Suprapubic skin (tissue), 4 donors: ENCODE measurements around the gene NEUROD2. TPM values are rescaled to one million over a fixed set of nuclear protein-coding genes. Genes with fewer than 3 reads are reported as not detected.
A peak's percentile ranks its signal among the peaks of the same experiment; 100 is the strongest.

ENCODE experiments used
- DNase-seq, 2 donors: peaks; one replicate each; pipeline ENCODE4 v3.0.0-alpha.2; 2019; ENCODE audit warnings: low spot score in 2 of 2
- H3K27ac ChIP-seq: fragments of 200-600 bp; sonication (generic); one replicate; pipeline ENCODE4 v1.5.1; 2019
- H3K27me3 ChIP-seq: fragments of 200-600 bp; sonication (generic); one replicate; pipeline ENCODE4 v1.5.1; 2019
- H3K36me3 ChIP-seq: fragments of 200-600 bp; sonication (generic); one replicate; pipeline ENCODE4 v1.5.1; 2019
- H3K4me1 ChIP-seq: fragments of 200-600 bp; sonication (generic); one replicate; pipeline ENCODE4 v1.5.1; 2019
- H3K4me3 ChIP-seq: fragments of 200-600 bp; sonication (generic); one replicate; pipeline ENCODE4 v1.5.1; 2019; ENCODE audit warnings: mild to moderate bottlenecking
- H3K9me3 ChIP-seq: fragments of 200-600 bp; sonication (generic); one replicate; pipeline ENCODE4 v1.5.1; 2019
- CTCF ChIP-seq, 2 donors: fragments of 200-600 bp in 1 of 2; fragments of 450-650 bp in 1 of 2; sonication (generic) in 1 of 2; IDR thresholded peaks; one replicate each; pipeline ENCODE4 v1.5.1; 2016 to 2019; ENCODE audit warnings: antibody characterized with exemption in 2 of 2, mild to moderate bottlenecking in 1 of 2, moderate library complexity in 1 of 2
- EP300 ChIP-seq: sonication (generic); formaldehyde crosslinking; IDR thresholded peaks from one replicate; pipeline ENCODE4 v1.6.1; 2017; ENCODE audit warnings: antibody characterized with exemption
- POLR2A ChIP-seq, 2 donors: fragments of 450-650 bp; IDR thresholded peaks; one replicate each; pipeline ENCODE4 v1.6.1; 2017; ENCODE audit warnings: antibody characterized with exemption in 2 of 2, mild to moderate bottlenecking in 2 of 2, moderate library complexity in 2 of 2
- POLR2AphosphoS5 ChIP-seq, 3 donors: sonication (generic); formaldehyde crosslinking; IDR thresholded peaks; one replicate each; pipeline ENCODE4 v1.6.1; 2017; ENCODE audit warnings: antibody characterized with exemption in 3 of 3
- WGBS: methylation state at CpG from one replicate; pipeline ENCODE4 v1.1.5; 2018; 5-methylcytosine and 5-hydroxymethylcytosine counted together
- total RNA-seq, 4 donors: library from RNA; depleted of rRNA; stranded (reverse); fragments of >200 nt; gene quantifications; one replicate each; pipeline ENCODE4 v1.1.0, GENCODE V29; 2016

The NEUROD2 gene
- total RNA-seq, 4 donors from 2014 or later, result not detected

- TF ChIP-seq POLR2A (IDR thresholded peaks at IDR 0.05), result no peak
- TF ChIP-seq EP300, result no peak
- no peak for TF ChIP-seq CTCF (IDR thresholded peaks at IDR 0.05)
- TF ChIP-seq POLR2AphosphoS5 (IDR thresholded peaks at IDR 0.05), result no peak
- DNase-seq, result peak in 1 of 2 donors; percentile 48
- Histone ChIP-seq H3K36me3 (no peaks in the 10 kb centered on the region), H3K27me3 (peaks cover 96% of the 10 kb centered on the region), H3K27ac (no peak overlapping the region), H3K4me3 (peak overlapping the region; percentile 43), H3K9me3 (no peaks in the 10 kb centered on the region), H3K4me1 (peaks cover 46% of the 10 kb centered on the region)
- 4% methylated on average over 22 of the region's 40 CpGs for WGBS
Measured at GRCh38 chr17:39607057-39607850, 466 bp downstream of the NEUROD2 start.

- no peaks in the 10 kb centered on the region for H3K9me3 ChIP-seq
- peaks cover 98% of the 10 kb centered on the region for H3K27me3 ChIP-seq
- peak overlapping the region; percentile 43 for H3K4me3 ChIP-seq
- H3K36me3 ChIP-seq, result no peaks in the 10 kb centered on the region
- WGBS, result 3% methylated on average over 16 of the region's 66 CpGs
- peaks cover 46% of the 10 kb centered on the region for H3K4me1 ChIP-seq
- TF ChIP-seq CTCF (IDR thresholded peaks at IDR 0.05) (no peak), EP300 (no peak), POLR2A (IDR thresholded peaks at IDR 0.05) (no peak), POLR2AphosphoS5 (IDR thresholded peaks at IDR 0.05) (no peak)
- H3K27ac ChIP-seq, result no peak overlapping the region
- DNase-seq, result peak in 1 of 2 donors; percentile 60
Measured at GRCh38 chr17:39606434-39607056, 1.2 kb downstream of the NEUROD2 start.

GRCh38 chr17:39605492-39606433 is 2.0 kb downstream of the NEUROD2 start:
- H3K4me1 ChIP-seq, result peaks cover 46% of the 10 kb centered on the region
- WGBS, result 2% methylated on average over 69 of the region's 102 CpGs

GRCh38 chr17:39604911-39605491 is 2.7 kb downstream of the NEUROD2 start:
- Histone ChIP-seq H3K36me3 (no peaks in the 10 kb centered on the region), H3K4me1 (peaks cover 49% of the 10 kb centered on the region), H3K27ac (no peak overlapping the region), H3K4me3 (peak overlapping the region; percentile 43), H3K27me3 (peaks cover 99% of the 10 kb centered on the region), H3K9me3 (no peaks in the 10 kb centered on the region)
- WGBS, result 7% methylated on average over 22 of the region's 31 CpGs
- TF ChIP-seq CTCF (IDR thresholded peaks at IDR 0.05) (no peak), EP300 (no peak), POLR2A (IDR thresholded peaks at IDR 0.05) (no peak), POLR2AphosphoS5 (IDR thresholded peaks at IDR 0.05) (no peak)
- DNase-seq, result no peak

More at GRCh38 chr17:39605492-39606433, 2.0 kb downstream of the NEUROD2 start:
- TF ChIP-seq POLR2AphosphoS5 (IDR thresholded peaks at IDR 0.05) (no peak), CTCF (IDR thresholded peaks at IDR 0.05) (no peak), EP300 (no peak), POLR2A (IDR thresholded peaks at IDR 0.05) (no peak)
- H3K27me3 ChIP-seq, result peaks cover 98% of the 10 kb centered on the region
- no peaks in the 10 kb centered on the region for H3K9me3 ChIP-seq
- H3K27ac ChIP-seq, result no peak overlapping the region
- H3K4me3 ChIP-seq, result peak overlapping the region; percentile 43
- DNase-seq, result peak in 1 of 2 donors; percentile 61
- H3K36me3 ChIP-seq, result no peaks in the 10 kb centered on the region
